ENCODE measurements around the gene WAPL.

Gene WAPL

DNA sequence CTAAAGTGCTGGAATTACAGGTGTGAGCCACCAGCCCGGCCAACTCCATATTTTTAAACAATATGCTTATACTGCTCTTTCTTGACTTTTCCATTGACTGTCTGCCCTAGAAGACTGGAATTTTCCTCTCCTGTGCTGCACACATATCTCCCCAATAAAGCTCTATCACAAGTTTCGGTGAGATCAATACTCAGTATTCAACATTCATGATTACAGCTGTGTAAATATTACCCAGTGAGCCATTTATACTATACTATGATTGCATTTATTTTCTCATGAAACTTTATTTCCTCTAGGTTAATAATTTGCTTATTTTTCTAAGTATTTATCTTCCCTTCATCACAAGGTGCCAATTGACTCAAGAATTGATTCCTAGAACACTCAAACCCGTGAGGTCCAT is 106.5 kb downstream of the WAPL start:
- Histone ChIP-seq H3K4me1 (ENCODE audit: control insufficient read depth in 2 of 2, insufficient read depth in 1 of 2, low read depth in 1 of 2, low read length in 2 of 2) (no peaks in the 10 kb centered on the region), H2AFZ (ENCODE audit: low read length) (no peak overlapping the region), H3K79me1 (ENCODE audit: low read depth, low read length) (no peaks in the 10 kb centered on the region), H3K27me3 (ENCODE audit: control insufficient read depth in 3 of 3, insufficient read depth in 3 of 3, low read depth in 1 of 3, low read length in 3 of 3) (peaks cover 0 to 3% (median 0%) of the 10 kb centered on the region in 3 experiments), H3K9me3 (replicated peaks in 1 of 2; ENCODE audit: control insufficient read depth in 2 of 2, insufficient read depth in 1 of 2, low read depth in 1 of 2, low read length in 2 of 2) (no peaks in the 10 kb centered on the region), H2BK5ac (ENCODE audit: low read length) (no peak overlapping the region), H3K4me3 (ENCODE audit: low read length in 2 of 2) (no peak overlapping the region), H3K9ac (ENCODE audit: low read depth, low read length, poor library complexity) (no peak overlapping the region), H3K4ac (ENCODE audit: low read length) (no peak overlapping the region), H4K8ac (ENCODE audit: low read depth, low read length) (no peak overlapping the region), H3K14ac (ENCODE audit: low read length) (no peak overlapping the region), H3K4me2 (ENCODE audit: insufficient read depth, low read length, poor library complexity, severe bottlenecking) (no peak overlapping the region), H3K36me3 (replicated peaks in 1 of 2; ENCODE audit: control insufficient read depth in 2 of 2, insufficient read depth in 2 of 2, low read length in 2 of 2) (no peaks in the 10 kb centered on the region), H2BK120ac (ENCODE audit: low read depth, low read length) (no peak overlapping the region), H2AK5ac (ENCODE audit: low read depth, low read length) (no peak overlapping the region), H3K27ac (replicated peaks; ENCODE audit: low read length) (no peak overlapping the region), H3K23ac (ENCODE audit: low read depth, low read length, poor library complexity) (no peak overlapping the region), H2BK12ac (ENCODE audit: low read length) (no peak overlapping the region), H2BK15ac (ENCODE audit: low read length) (no peak overlapping the region), H3K18ac (ENCODE audit: low read length) (no peak overlapping the region), H4K91ac (ENCODE audit: low read depth, low read length, poor library complexity) (no peak overlapping the region)
- DNase-seq (ENCODE audit: low spot score) = no peak
- WGBS, 2 donors (ENCODE audit: extremely low coverage in 2 of 2, insufficient read length in 2 of 2, insufficient replicate concordance in 1 of 2) = no CpG with 5 or more reads among the region's 3 CpGs

DNA sequence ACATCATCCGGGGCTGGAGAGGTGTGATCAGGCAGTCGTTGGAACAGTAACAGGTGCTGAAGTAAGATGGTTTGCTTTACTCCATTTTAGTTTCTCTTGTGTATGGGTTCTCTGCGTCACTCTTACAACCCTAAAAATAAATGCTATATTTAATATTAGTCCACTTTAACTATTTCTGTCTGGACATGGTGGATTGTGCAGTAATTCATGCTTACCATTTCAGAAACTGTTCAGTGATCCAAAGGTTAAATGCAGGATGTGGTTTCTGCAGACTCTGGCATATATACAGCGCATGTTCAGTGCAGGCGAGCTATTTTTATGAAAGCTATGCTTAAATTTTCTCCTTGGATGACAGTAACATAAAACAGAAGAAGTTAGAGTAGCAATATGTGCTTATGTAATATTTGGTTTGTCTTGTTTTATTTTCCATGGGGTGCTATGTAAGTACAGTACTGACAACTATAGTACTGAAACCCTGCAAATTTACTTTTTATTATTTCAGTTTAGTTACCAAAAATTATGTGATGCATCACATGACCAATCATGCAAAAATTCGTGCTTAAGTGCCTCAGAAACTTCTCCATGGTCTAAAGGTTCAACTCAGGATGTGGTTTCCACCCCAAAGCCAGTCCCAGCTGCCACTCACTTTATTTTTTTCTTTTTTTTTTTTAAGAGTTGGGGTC is 108.4 kb downstream of the WAPL start:
- H3K4me1 ChIP-seq (ENCODE audit: control insufficient read depth in 2 of 2, insufficient read depth in 1 of 2, low read depth in 1 of 2, low read length in 2 of 2) = no peaks in the 10 kb centered on the region
- whole genome bisulfite sequencing, 2 donors (ENCODE audit: extremely low coverage in 2 of 2, insufficient read length in 2 of 2, insufficient replicate concordance in 1 of 2) = no CpG with 5 or more reads among the region's 6 CpGs

DNA sequence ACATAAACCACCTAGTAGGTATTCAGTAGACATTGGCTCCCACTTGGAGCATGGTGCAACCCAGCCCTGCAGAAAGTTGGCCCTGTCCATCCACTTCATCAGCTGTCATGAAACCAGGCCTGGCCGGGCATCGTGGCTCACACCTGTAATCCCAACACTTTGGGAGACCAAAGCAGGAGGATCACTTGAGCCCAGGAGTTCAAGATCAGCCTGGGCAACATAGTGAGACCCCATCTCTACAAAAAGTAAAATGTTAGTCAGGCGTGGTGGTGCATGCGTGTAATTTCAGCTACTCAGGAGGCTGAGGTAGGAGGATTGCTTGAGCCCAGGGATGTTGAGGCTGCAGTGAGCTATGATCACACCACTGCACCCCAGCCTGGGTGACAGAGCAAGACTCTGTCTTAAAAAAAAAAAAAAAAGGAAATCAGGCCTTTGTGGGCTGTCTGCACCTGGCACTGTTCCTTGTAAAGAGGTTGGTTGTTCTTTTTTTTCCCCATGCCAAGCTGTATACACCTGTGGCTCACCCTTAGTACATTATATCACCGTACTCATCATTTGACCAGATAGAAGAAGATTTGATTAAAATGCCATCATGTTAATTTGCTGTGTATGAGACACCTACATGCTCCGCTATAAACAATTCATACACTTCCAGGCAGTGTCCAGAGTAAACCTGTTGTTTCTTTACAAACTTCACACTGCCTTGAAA is 109.6 kb downstream of the WAPL start:
- Histone ChIP-seq H3K27ac (replicated peaks; ENCODE audit: low read length) (no peak overlapping the region), H2BK5ac (ENCODE audit: low read length) (no peak overlapping the region), H4K91ac (ENCODE audit: low read depth, low read length, poor library complexity) (no peak overlapping the region), H3K4ac (ENCODE audit: low read length) (no peak overlapping the region), H3K4me2 (ENCODE audit: insufficient read depth, low read length, poor library complexity, severe bottlenecking) (no peak overlapping the region), H3K36me3 (replicated peaks in 1 of 2; ENCODE audit: control insufficient read depth in 2 of 2, insufficient read depth in 2 of 2, low read length in 2 of 2) (no peaks in the 10 kb centered on the region), H3K23ac (ENCODE audit: low read depth, low read length, poor library complexity) (no peak overlapping the region), H3K79me1 (ENCODE audit: low read depth, low read length) (no peaks in the 10 kb centered on the region), H3K9ac (ENCODE audit: low read depth, low read length, poor library complexity) (no peak overlapping the region), H2BK120ac (ENCODE audit: low read depth, low read length) (no peak overlapping the region), H4K8ac (ENCODE audit: low read depth, low read length) (no peak overlapping the region), H2BK12ac (ENCODE audit: low read length) (no peak overlapping the region), H2AFZ (ENCODE audit: low read length) (peak overlapping the region; percentile 22), H2BK15ac (ENCODE audit: low read length) (no peak overlapping the region), H3K14ac (ENCODE audit: low read length) (no peak overlapping the region), H3K18ac (ENCODE audit: low read length) (no peak overlapping the region), H3K9me3 (replicated peaks in 1 of 2; ENCODE audit: control insufficient read depth in 2 of 2, insufficient read depth in 1 of 2, low read depth in 1 of 2, low read length in 2 of 2) (no peaks in the 10 kb centered on the region), H2AK5ac (ENCODE audit: low read depth, low read length) (no peak overlapping the region), H3K27me3 (ENCODE audit: control insufficient read depth in 3 of 3, insufficient read depth in 3 of 3, low read depth in 1 of 3, low read length in 3 of 3) (peaks cover 0 to 3% (median 0%) of the 10 kb centered on the region in 3 experiments), H3K4me1 (ENCODE audit: control insufficient read depth in 2 of 2, insufficient read depth in 1 of 2, low read depth in 1 of 2, low read length in 2 of 2) (no peaks in the 10 kb centered on the region), H3K4me3 (ENCODE audit: low read length in 2 of 2) (no peak overlapping the region)
- no peak for DNase-seq (ENCODE audit: low spot score)
- no CpG with 5 or more reads among the region's 6 CpGs for WGBS, 2 donors (ENCODE audit: extremely low coverage in 2 of 2, insufficient read length in 2 of 2, insufficient replicate concordance in 1 of 2)

More for the DNA sequence above, 108.4 kb downstream of the WAPL start:
- no peak overlapping the region for H3K4ac ChIP-seq (ENCODE audit: low read length)
- H3K9me3 ChIP-seq (replicated peaks in 1 of 2; ENCODE audit: control insufficient read depth in 2 of 2, insufficient read depth in 1 of 2, low read depth in 1 of 2, low read length in 2 of 2) = no peaks in the 10 kb centered on the region
- peaks cover 0 to 3% (median 0%) of the 10 kb centered on the region in 3 experiments for H3K27me3 ChIP-seq (ENCODE audit: control insufficient read depth in 3 of 3, insufficient read depth in 3 of 3, low read depth in 1 of 3, low read length in 3 of 3)
- no peak overlapping the region for H3K18ac ChIP-seq (ENCODE audit: low read length)
- no peaks in the 10 kb centered on the region for H3K79me1 ChIP-seq (ENCODE audit: low read depth, low read length)
- H3K14ac ChIP-seq (ENCODE audit: low read length) = no peak overlapping the region
- H4K91ac ChIP-seq (ENCODE audit: low read depth, low read length, poor library complexity) = no peak overlapping the region
- no peak overlapping the region for H2BK5ac ChIP-seq (ENCODE audit: low read length)
- no peak overlapping the region for H3K9ac ChIP-seq (ENCODE audit: low read depth, low read length, poor library complexity)
- H2BK15ac ChIP-seq (ENCODE audit: low read length) = no peak overlapping the region
- no peak overlapping the region for H3K4me3 ChIP-seq (ENCODE audit: low read length in 2 of 2)
- H3K36me3 ChIP-seq (replicated peaks in 1 of 2; ENCODE audit: control insufficient read depth in 2 of 2, insufficient read depth in 2 of 2, low read length in 2 of 2) = no peaks in the 10 kb centered on the region
- no peak overlapping the region for H2AFZ ChIP-seq (ENCODE audit: low read length)
- H2BK12ac ChIP-seq (ENCODE audit: low read length) = no peak overlapping the region
- no peak overlapping the region for H3K4me2 ChIP-seq (ENCODE audit: insufficient read depth, low read length, poor library complexity, severe bottlenecking)
- DNase-seq (ENCODE audit: low spot score) = no peak
- no peak overlapping the region for H2BK120ac ChIP-seq (ENCODE audit: low read depth, low read length)
- no peak overlapping the region for H4K8ac ChIP-seq (ENCODE audit: low read depth, low read length)
- no peak overlapping the region for H3K23ac ChIP-seq (ENCODE audit: low read depth, low read length, poor library complexity)
- H3K27ac ChIP-seq (replicated peaks; ENCODE audit: low read length) = no peak overlapping the region
- no peak overlapping the region for H2AK5ac ChIP-seq (ENCODE audit: low read depth, low read length)

DNA sequence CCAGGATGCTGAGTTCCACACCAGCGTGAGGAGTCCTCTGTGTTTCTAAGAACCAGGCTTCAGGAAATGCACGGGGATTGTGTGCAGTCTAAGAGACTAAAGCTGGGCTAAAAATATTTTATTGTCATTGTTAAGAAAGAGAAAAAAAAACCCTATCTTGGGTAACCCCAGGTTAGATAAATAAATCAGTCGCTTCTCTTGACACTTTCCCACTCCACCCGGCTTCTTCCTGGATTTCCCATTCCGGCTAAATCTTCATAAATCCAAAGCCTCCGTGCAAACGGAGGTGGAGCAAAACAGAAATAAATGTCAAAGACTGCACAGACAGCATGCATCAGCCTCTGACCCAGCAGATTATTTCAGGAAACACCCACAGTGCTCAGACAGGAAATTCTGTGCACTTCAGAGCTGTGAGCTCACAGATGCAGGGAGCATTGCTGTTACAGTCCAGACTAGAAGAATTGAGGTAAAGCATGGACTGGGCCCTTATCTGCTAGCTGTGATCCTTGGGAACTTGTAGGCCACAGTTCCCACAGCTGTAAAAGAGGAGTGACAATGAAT is 110.2 kb downstream of the WAPL start:
- DNase-seq (ENCODE audit: low spot score) = no peak
- Histone ChIP-seq H3K4me2 (ENCODE audit: insufficient read depth, low read length, poor library complexity, severe bottlenecking) (no peak overlapping the region), H4K8ac (ENCODE audit: low read depth, low read length) (no peak overlapping the region), H2BK15ac (ENCODE audit: low read length) (no peak overlapping the region), H3K9me3 (replicated peaks in 1 of 2; ENCODE audit: control insufficient read depth in 2 of 2, insufficient read depth in 1 of 2, low read depth in 1 of 2, low read length in 2 of 2) (no peaks in the 10 kb centered on the region), H2BK120ac (ENCODE audit: low read depth, low read length) (no peak overlapping the region), H3K79me1 (ENCODE audit: low read depth, low read length) (no peaks in the 10 kb centered on the region), H3K4ac (ENCODE audit: low read length) (no peak overlapping the region), H2AFZ (ENCODE audit: low read length) (peak overlapping the region; percentile 22), H3K18ac (ENCODE audit: low read length) (no peak overlapping the region), H3K9ac (ENCODE audit: low read depth, low read length, poor library complexity) (no peak overlapping the region), H3K36me3 (replicated peaks in 1 of 2; ENCODE audit: control insufficient read depth in 2 of 2, insufficient read depth in 2 of 2, low read length in 2 of 2) (no peaks in the 10 kb centered on the region), H2AK5ac (ENCODE audit: low read depth, low read length) (no peak overlapping the region), H3K4me1 (ENCODE audit: control insufficient read depth in 2 of 2, insufficient read depth in 1 of 2, low read depth in 1 of 2, low read length in 2 of 2) (no peaks in the 10 kb centered on the region), H3K4me3 (ENCODE audit: low read length in 2 of 2) (no peak overlapping the region), H3K23ac (ENCODE audit: low read depth, low read length, poor library complexity) (no peak overlapping the region), H2BK5ac (ENCODE audit: low read length) (no peak overlapping the region), H3K27ac (replicated peaks; ENCODE audit: low read length) (no peak overlapping the region), H3K27me3 (ENCODE audit: control insufficient read depth in 3 of 3, insufficient read depth in 3 of 3, low read depth in 1 of 3, low read length in 3 of 3) (peaks cover 0 to 3% (median 0%) of the 10 kb centered on the region in 3 experiments), H3K14ac (ENCODE audit: low read length) (no peak overlapping the region), H4K91ac (ENCODE audit: low read depth, low read length, poor library complexity) (no peak overlapping the region), H2BK12ac (ENCODE audit: low read length) (no peak overlapping the region)
- no CpG with 5 or more reads among the region's 7 CpGs for WGBS, 2 donors (ENCODE audit: extremely low coverage in 2 of 2, insufficient read length in 2 of 2, insufficient replicate concordance in 1 of 2)

All from neuronal stem cell (in vitro differentiated cells).